GM12878 (cell line): ENCODE data around the gene NFYC. TPM values are rescaled to one million over a fixed set of nuclear protein-coding genes. Genes with fewer than 3 reads are reported as not detected.

Experiments
- ATAC-seq: fragments of 200-7000 bp; cut with Tn5 transposase; 3 replicates; pipeline ENCODE4 v1.9.1; 2020; ENCODE audit warnings: mild to moderate bottlenecking, moderate library complexity
- BruUV-seq: library from RNA; stranded (reverse); fragments of 400-500 nt; replicated peaks from 2 replicates; lab custom pipeline; 2021; lab: Mats Ljungman, UMichigan
- CTCF ChIA-PET: fragments of 300-600 bp; sonication (Branson Sonifier 250); formaldehyde crosslinking; extraction: SDS; loops from one replicate; lab custom pipeline; 2021; ENCODE audit warnings: inconsistent platforms; lab: Yijun Ruan, JAX
- POLR2A ChIA-PET: fragments of 350-600 bp; formaldehyde crosslinking; extraction: SDS; loops from one replicate; lab custom pipeline; 2021; ENCODE audit warnings: inconsistent platforms; lab: Charles Lee
- RAD21 ChIA-PET: fragments of 300-600 bp; sonication (Branson Sonifier 250); formaldehyde crosslinking; loops from one replicate; lab custom pipeline; 2023; ENCODE audit warnings: antibody characterized with exemption; ENCODE audit not compliant: unreplicated experiment; lab: Charles Lee
- SMC1A ChIA-PET: fragments of 300-600 bp; sonication (Branson Sonifier 250); formaldehyde crosslinking; loops from one replicate; lab custom pipeline; 2023; ENCODE audit not compliant: unreplicated experiment, uncharacterized antibody; lab: Charles Lee
- DNase-seq: peaks from one replicate; pipeline ENCODE4 v3.0.0-alpha.2; 2011; ENCODE audit warnings: low read depth, low spot score
- FAIRE-seq: peaks from 3 replicates; lab custom pipeline; 2011; peaks lifted over from hg19 to GRCh38; lab: Jason Lieb, UNC
- H2AFZ ChIP-seq: 2 replicates; pipeline ENCODE4 v1.6.0; 2011; ENCODE audit warnings: low read depth, low read length, control low read depth; ENCODE audit not compliant: control insufficient read depth
- H3K27ac ChIP-seq: 2 replicates; pipeline ENCODE4 v1.5.1; 2011; ENCODE audit warnings: control low read depth; ENCODE audit not compliant: control insufficient read depth, insufficient read depth
- H3K27me3 ChIP-seq, 2 experiments: replicated peaks in 1 of 2; 2 replicates each; pipeline versions ENCODE4 v1.6.0 to v1.6.1; 2011; ENCODE audit warnings: low read length in 1 of 2; ENCODE audit not compliant: control insufficient read depth in 2 of 2, insufficient read depth in 2 of 2
- H3K36me3 ChIP-seq, 2 experiments: 2 replicates each; pipeline ENCODE4 v1.5.1; 2011; ENCODE audit warnings: low read length in 1 of 2; ENCODE audit not compliant: control insufficient read depth in 2 of 2, insufficient read depth in 2 of 2
- H3K4me1 ChIP-seq: 2 replicates; pipeline ENCODE4 v1.6.1; 2011; ENCODE audit warnings: mild to moderate bottlenecking, low read length, moderate library complexity, mixed read lengths; ENCODE audit not compliant: control insufficient read depth, insufficient read depth
- H3K4me2 ChIP-seq: 2 replicates; pipeline ENCODE4 v1.6.0; 2011; ENCODE audit warnings: control low read depth; ENCODE audit not compliant: control insufficient read depth, insufficient read depth
- H3K4me3 ChIP-seq: fragments of 200-600 bp; sonication (generic); 2 replicates; pipeline ENCODE4 v1.5.1; 2016
- H3K79me2 ChIP-seq: 2 replicates; pipeline ENCODE4 v1.6.0; 2011; ENCODE audit warnings: low read length; ENCODE audit not compliant: control insufficient read depth, insufficient read depth
- H3K9ac ChIP-seq: 2 replicates; pipeline ENCODE4 v1.8.0; 2011; ENCODE audit warnings: low read length, control low read depth, mixed read lengths; ENCODE audit not compliant: control insufficient read depth, insufficient read depth
- H3K9me3 ChIP-seq: replicated peaks from 3 replicates; pipeline ENCODE4 v1.5.1; 2011; ENCODE audit warnings: mild to moderate bottlenecking, low read length; ENCODE audit not compliant: control insufficient read depth, insufficient read depth
- H4K20me1 ChIP-seq: 2 replicates; pipeline ENCODE4 v1.6.0; 2011; ENCODE audit not compliant: control insufficient read depth, insufficient read depth
- MTA3 ChIP-seq: IDR thresholded peaks from 2 replicates; pipeline ENCODE4 v1.6.1; 2012; ENCODE audit warnings: low read length, inconsistent platforms, borderline replicate concordance
- NR2C2 ChIP-seq: IDR thresholded peaks from 2 replicates; pipeline ENCODE4 v1.6.1; 2011; ENCODE audit warnings: borderline replicate concordance, low read depth; ENCODE audit not compliant: control insufficient read depth, insufficient read length
- WGBS: methylation state at CpG from one replicate; pipeline ENCODE4 v1.1.6; 2016; ENCODE audit warnings: low lambda C conversion rate; ENCODE audit not compliant: insufficient replicate concordance, insufficient coverage; ENCODE audit errors: missing lambda C conversion rate; 5-methylcytosine and 5-hydroxymethylcytosine counted together
- in situ Hi-C: fragments of 300-500 bp; cut with MboI; formaldehyde crosslinking; loops from 9 replicates; pipeline ENCODE4 v1.14.3; 2018; ENCODE audit warnings: mixed read lengths
- intact Hi-C: fragments of 100-400 bp; cut with micrococcal nuclease; formaldehyde crosslinking; loops from one replicate; pipeline ENCODE4 v1.14.2; 2022; ENCODE audit not compliant: unreplicated experiment
- polyA plus RNA-seq, 11 experiments: library from polyadenylated mRNA; depleted of rRNA in 4 of 11; unstranded in 6 of 11; stranded (reverse) in 5 of 11; fragments of >200 nt; fragmentation: Nextera tagmentation in 4 of 11; fragmentation: Illumina TruSeq in 1 of 11; extraction: Ambion mirVana in 4 of 11; extraction: Trizol in 1 of 11; gene quantifications; 1 replicate in 1 of 11; 2 replicates in 10 of 11; pipeline versions ENCODE4 v1.2.1 to v1.2.3, GENCODE V29; 2011 to 2016; ENCODE audit warnings: inconsistent platforms in 2 of 11, missing spikeins in 2 of 11, low read depth in 1 of 11
- total RNA-seq, 4 experiments: library from RNA; depleted of rRNA in 3 of 4; stranded (reverse); fragments of >200 nt in 3 of 4; fragmentation: Illumina TruSeq in 1 of 4; extraction: Trizol in 1 of 4; gene quantifications; 2 replicates each; pipeline versions ENCODE4 v1.2.1 to v1.2.3, GENCODE V29; 2013 to 2021
- TF ChIP-seq, protein P1 (sequence below): fragments of 450-650 bp; IDR thresholded peaks from 2 replicates; pipeline ENCODE4 v1.6.1; 2014; ENCODE audit warnings: mild to moderate bottlenecking
- TF ChIP-seq, protein P2 (sequence below): fragments of 450-650 bp; IDR thresholded peaks from 2 replicates; pipeline ENCODE4 v1.6.1; 2016; ENCODE audit warnings: mild to moderate bottlenecking
- TF ChIP-seq, protein P3 (sequence below): fragments of 450-650 bp; conservative IDR thresholded peaks from 2 replicates; pipeline ENCODE4 v1.6.1; 2017; ENCODE audit warnings: mild to moderate bottlenecking, moderate library complexity

The NFYC gene
- total and polyA plus RNA-seq, 10 of the 15 experiments (the other 5 are each of a cell fraction or from before 2014, with no cell fraction given) = 4.3 to 84.2 (median 58.3) TPM

DNA sequence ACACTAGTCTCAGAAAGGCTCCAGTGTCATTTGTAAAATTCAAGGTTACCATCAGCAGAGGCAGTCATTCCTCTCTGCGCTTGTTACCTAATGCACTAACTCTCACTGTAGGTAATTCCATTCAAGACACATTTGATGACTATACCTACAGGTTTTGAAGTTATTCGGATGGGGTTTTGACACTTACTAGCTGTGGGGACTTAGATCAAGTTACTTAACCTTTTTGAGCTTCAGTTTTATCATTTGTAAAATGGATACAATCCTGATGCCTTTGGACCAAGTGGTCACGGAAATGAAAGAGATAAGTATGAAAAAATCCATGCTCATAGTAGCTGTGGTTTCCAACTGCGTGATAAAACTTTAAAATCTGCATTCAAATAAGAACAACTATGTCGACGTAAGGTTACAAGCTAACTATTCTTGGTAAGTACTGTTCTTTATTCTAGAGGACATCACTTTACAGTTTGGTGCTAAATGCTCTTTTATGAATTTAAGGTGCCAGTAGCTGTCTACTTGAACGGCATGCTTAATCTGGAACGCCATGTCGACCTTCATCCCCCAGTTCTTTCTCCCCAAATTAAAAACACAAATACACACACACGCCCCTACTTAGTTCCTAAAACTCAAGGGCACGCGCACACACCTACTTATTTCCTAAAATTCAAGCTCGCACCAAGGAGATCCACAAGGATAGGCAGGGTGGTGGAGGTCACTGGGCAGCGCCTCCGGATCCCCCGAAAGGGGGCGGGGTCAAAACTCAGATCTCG is 550 bp upstream of the NFYC start:
- no peaks in the 10 kb centered on the region for H4K20me1 ChIP-seq
- H3K79me2 ChIP-seq = peaks cover 56% of the 10 kb centered on the region
- H3K27me3 ChIP-seq = no peaks in the 10 kb centered on the region
- in situ Hi-C loops = no loop called here
- FAIRE-seq = peak; percentile 23
- BruUV-seq = TSS peak; percentile 80
- DNase-seq = no peak
- intact Hi-C loops = loop anchor here (5.0 kb wide), 1 partner anchor 61 kb away; no protein-coding TSS in a partner anchor
- no peaks in the 10 kb centered on the region for H3K9me3 ChIP-seq
- H3K4me2 ChIP-seq = peak overlapping the region; percentile 86
- ChIA-PET SMC1A (interaction anchor here (0.7 to 8.4 kb wide), 19 partner anchors 10 to 159 kb away, joined by 3 to 115 read pairs (median 6); partner anchors contain the start of gene ZNF684), POLR2A (interaction anchor here (0.8 to 8.1 kb wide), 23 partner anchors 12 to 241 kb away, joined by 3 to 244 read pairs (median 4); partner anchors contain the start of genes RIMS3 and ZFP69B), RAD21 (interaction anchor here (0.6 to 6.5 kb wide), 21 partner anchors 11 to 240 kb away, joined by 3 to 89 read pairs (median 5); partner anchors contain the start of gene RIMS3), CTCF (interaction anchor here (0.9 to 5.1 kb wide), 24 partner anchors 11 to 538 kb away, joined by 3 to 54 read pairs (median 4); no protein-coding TSS in a partner anchor)
- TF ChIP-seq, protein P1, sequence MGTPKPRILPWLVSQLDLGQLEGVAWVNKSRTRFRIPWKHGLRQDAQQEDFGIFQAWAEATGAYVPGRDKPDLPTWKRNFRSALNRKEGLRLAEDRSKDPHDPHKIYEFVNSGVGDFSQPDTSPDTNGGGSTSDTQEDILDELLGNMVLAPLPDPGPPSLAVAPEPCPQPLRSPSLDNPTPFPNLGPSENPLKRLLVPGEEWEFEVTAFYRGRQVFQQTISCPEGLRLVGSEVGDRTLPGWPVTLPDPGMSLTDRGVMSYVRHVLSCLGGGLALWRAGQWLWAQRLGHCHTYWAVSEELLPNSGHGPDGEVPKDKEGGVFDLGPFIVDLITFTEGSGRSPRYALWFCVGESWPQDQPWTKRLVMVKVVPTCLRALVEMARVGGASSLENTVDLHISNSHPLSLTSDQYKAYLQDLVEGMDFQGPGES = no peak
- TF ChIP-seq MTA3 (peak; percentile 61; the same call in 1 of the 2 replicates), NR2C2 (no peak)
- TF ChIP-seq, protein P2, sequence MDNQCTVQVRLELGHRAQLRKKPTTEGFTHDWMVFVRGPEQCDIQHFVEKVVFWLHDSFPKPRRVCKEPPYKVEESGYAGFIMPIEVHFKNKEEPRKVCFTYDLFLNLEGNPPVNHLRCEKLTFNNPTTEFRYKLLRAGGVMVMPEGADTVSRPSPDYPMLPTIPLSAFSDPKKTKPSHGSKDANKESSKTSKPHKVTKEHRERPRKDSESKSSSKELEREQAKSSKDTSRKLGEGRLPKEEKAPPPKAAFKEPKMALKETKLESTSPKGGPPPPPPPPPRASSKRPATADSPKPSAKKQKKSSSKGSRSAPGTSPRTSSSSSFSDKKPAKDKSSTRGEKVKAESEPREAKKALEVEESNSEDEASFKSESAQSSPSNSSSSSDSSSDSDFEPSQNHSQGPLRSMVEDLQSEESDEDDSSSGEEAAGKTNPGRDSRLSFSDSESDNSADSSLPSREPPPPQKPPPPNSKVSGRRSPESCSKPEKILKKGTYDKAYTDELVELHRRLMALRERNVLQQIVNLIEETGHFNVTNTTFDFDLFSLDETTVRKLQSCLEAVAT = peak; percentile 75
- TF ChIP-seq, protein P3, sequence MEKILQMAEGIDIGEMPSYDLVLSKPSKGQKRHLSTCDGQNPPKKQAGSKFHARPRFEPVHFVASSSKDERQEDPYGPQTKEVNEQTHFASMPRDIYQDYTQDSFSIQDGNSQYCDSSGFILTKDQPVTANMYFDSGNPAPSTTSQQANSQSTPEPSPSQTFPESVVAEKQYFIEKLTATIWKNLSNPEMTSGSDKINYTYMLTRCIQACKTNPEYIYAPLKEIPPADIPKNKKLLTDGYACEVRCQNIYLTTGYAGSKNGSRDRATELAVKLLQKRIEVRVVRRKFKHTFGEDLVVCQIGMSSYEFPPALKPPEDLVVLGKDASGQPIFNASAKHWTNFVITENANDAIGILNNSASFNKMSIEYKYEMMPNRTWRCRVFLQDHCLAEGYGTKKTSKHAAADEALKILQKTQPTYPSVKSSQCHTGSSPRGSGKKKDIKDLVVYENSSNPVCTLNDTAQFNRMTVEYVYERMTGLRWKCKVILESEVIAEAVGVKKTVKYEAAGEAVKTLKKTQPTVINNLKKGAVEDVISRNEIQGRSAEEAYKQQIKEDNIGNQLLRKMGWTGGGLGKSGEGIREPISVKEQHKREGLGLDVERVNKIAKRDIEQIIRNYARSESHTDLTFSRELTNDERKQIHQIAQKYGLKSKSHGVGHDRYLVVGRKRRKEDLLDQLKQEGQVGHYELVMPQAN = 0 out of 2 replicates have a peak, but pooled peaks have one; percentile 29
- H3K4me1 ChIP-seq = peaks cover 24% of the 10 kb centered on the region
- H2AFZ ChIP-seq = peak overlapping the region; percentile 66
- peak overlapping the region; percentile 99 for H3K9ac ChIP-seq
- ATAC-seq = no peak
- peak overlapping the region; percentile 98 for H3K27ac ChIP-seq
- peak overlapping the region; percentile 95 for H3K4me3 ChIP-seq
- H3K36me3 ChIP-seq = no peaks in the 10 kb centered on the region
- 16% methylated on average over 18 of the region's 18 CpGs for WGBS
